ENCODE results near the gene NLRP8. TPM values are rescaled to one million over a fixed set of nuclear protein-coding genes. Genes with fewer than 3 reads are reported as not detected.
"Not testable (repeated sequence)": the region's sequence is repeated elsewhere in the genome, so short reads cannot be mapped to it uniquely, and the experiment has no call there.

The NLRP8 gene
- total and polyA plus RNA-seq, 2 donors (not counting 1 experiment from before 2014, with no cell fraction given) = not detected

GRCh38 chr19:56014765-56015164 lies 67.1 kb downstream of the NLRP8 start:
- peaks cover 0 to 19% (median 0%) of the 10 kb centered on the region in 3 donors for H3K9me3 ChIP-seq (ENCODE audit: control extremely low read depth in 1 of 3, control insufficient read depth in 2 of 3, insufficient read depth in 1 of 3, low read length in 2 of 3)
- no peaks in the 10 kb centered on the region for H3K27me3 ChIP-seq (replicated peaks in 1 of 4; ENCODE audit: control extremely low read depth in 1 of 4, control insufficient read depth in 3 of 4, insufficient read depth in 4 of 4, low read length in 3 of 4)
- H3K4me2 ChIP-seq (replicated peaks; ENCODE audit: low read depth, low read length, poor library complexity, severe bottlenecking) = no peak overlapping the region
- H3K4me1 Mint-ChIP-seq = no peaks in the 10 kb centered on the region
- intact Hi-C loops (cut with micrococcal nuclease) = no loop called here
- no peak for DNase-seq
- no peak overlapping the region for H3K4me3 ChIP-seq (ENCODE audit: control extremely low read depth in 1 of 5, extremely low read depth in 1 of 5, insufficient read depth in 1 of 5, low read depth in 2 of 5, low read length in 4 of 5)
- H3K27me3 Mint-ChIP-seq = peaks cover 7% of the 10 kb centered on the region
- 60% methylated on average over 1 of the region's 1 CpG for WGBS (ENCODE audit: insufficient coverage)
- ChIA-PET CTCF (no interaction called here), POLR2A (no interaction called here)
- H3K4me3 Mint-ChIP-seq = no peak overlapping the region
- H3K9me3 Mint-ChIP-seq (ENCODE audit: insufficient read depth) = peaks cover 4% of the 10 kb centered on the region
- H3K36me3 ChIP-seq (replicated peaks in 1 of 2; ENCODE audit: control extremely low read depth in 1 of 2, control insufficient read depth in 1 of 2, extremely low read depth in 1 of 2, insufficient read depth in 2 of 2, low read length in 1 of 2) = no peaks in the 10 kb centered on the region
- no peak overlapping the region for H3K9ac ChIP-seq (ENCODE audit: low read length)
- H3K4me1 ChIP-seq (ENCODE audit: control insufficient read depth in 2 of 2, insufficient read depth in 2 of 2, low read length in 2 of 2) = no peaks in the 10 kb centered on the region
- no peak for ATAC-seq (ENCODE audit: low read depth)
- H3K27ac Mint-ChIP-seq = no peak overlapping the region
- no peak overlapping the region for H2AFZ ChIP-seq (ENCODE audit: insufficient read depth, low read depth, low read length, poor library complexity, severe bottlenecking)
- TF ChIP-seq, protein P1, sequence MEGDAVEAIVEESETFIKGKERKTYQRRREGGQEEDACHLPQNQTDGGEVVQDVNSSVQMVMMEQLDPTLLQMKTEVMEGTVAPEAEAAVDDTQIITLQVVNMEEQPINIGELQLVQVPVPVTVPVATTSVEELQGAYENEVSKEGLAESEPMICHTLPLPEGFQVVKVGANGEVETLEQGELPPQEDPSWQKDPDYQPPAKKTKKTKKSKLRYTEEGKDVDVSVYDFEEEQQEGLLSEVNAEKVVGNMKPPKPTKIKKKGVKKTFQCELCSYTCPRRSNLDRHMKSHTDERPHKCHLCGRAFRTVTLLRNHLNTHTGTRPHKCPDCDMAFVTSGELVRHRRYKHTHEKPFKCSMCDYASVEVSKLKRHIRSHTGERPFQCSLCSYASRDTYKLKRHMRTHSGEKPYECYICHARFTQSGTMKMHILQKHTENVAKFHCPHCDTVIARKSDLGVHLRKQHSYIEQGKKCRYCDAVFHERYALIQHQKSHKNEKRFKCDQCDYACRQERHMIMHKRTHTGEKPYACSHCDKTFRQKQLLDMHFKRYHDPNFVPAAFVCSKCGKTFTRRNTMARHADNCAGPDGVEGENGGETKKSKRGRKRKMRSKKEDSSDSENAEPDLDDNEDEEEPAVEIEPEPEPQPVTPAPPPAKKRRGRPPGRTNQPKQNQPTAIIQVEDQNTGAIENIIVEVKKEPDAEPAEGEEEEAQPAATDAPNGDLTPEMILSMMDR (IDR thresholded peaks at IDR 0.05) = no peak
- TF ChIP-seq EZH2 (IDR thresholded peaks at IDR 0.05; ENCODE audit: borderline replicate concordance, insufficient read depth, low read depth, low read length, poor library complexity, severe bottlenecking) = no peak
- H4K20me1 ChIP-seq (ENCODE audit: control insufficient read depth, insufficient read depth, low read length, poor library complexity, severe bottlenecking) = no peaks in the 10 kb centered on the region
- no peaks in the 10 kb centered on the region for H3K79me2 ChIP-seq (ENCODE audit: control insufficient read depth, insufficient read depth, low read length)
- no peak overlapping the region for H3K27ac ChIP-seq (ENCODE audit: low read length in 2 of 2)

GRCh38 chr19:56015756-56016155 lies 68.1 kb downstream of the NLRP8 start:
- Histone ChIP-seq H3K79me2 (ENCODE audit: control insufficient read depth, insufficient read depth, low read length) (no peaks in the 10 kb centered on the region), H3K27ac (ENCODE audit: low read length in 2 of 2) (no peak overlapping the region), H3K9ac (ENCODE audit: low read length) (no peak overlapping the region), H2AFZ (ENCODE audit: insufficient read depth, low read depth, low read length, poor library complexity, severe bottlenecking) (no peak overlapping the region), H3K27me3 (replicated peaks in 1 of 4; ENCODE audit: control extremely low read depth in 1 of 4, control insufficient read depth in 3 of 4, insufficient read depth in 4 of 4, low read length in 3 of 4) (no peaks in the 10 kb centered on the region), H3K4me3 (ENCODE audit: control extremely low read depth in 1 of 5, extremely low read depth in 1 of 5, insufficient read depth in 1 of 5, low read depth in 2 of 5, low read length in 4 of 5) (no peak overlapping the region), H3K36me3 (replicated peaks in 1 of 2; ENCODE audit: control extremely low read depth in 1 of 2, control insufficient read depth in 1 of 2, extremely low read depth in 1 of 2, insufficient read depth in 2 of 2, low read length in 1 of 2) (no peaks in the 10 kb centered on the region), H3K9me3 (ENCODE audit: control extremely low read depth in 1 of 3, control insufficient read depth in 2 of 3, insufficient read depth in 1 of 3, low read length in 2 of 3) (peaks cover 0 to 15% (median 0%) of the 10 kb centered on the region in 3 donors), H4K20me1 (ENCODE audit: control insufficient read depth, insufficient read depth, low read length, poor library complexity, severe bottlenecking) (no peaks in the 10 kb centered on the region), H3K4me1 (ENCODE audit: control insufficient read depth in 2 of 2, insufficient read depth in 2 of 2, low read length in 2 of 2) (no peaks in the 10 kb centered on the region), H3K4me2 (replicated peaks; ENCODE audit: low read depth, low read length, poor library complexity, severe bottlenecking) (no peak overlapping the region)
- H3K9me3 Mint-ChIP-seq (ENCODE audit: insufficient read depth) = peaks cover 4% of the 10 kb centered on the region
- no peak for ATAC-seq (ENCODE audit: low read depth)
- POLR2A ChIA-PET = no interaction called here
- WGBS (ENCODE audit: insufficient coverage) = no CpG with 5 or more reads among the region's 5 CpGs
- no peak overlapping the region for H3K4me3 Mint-ChIP-seq
- H3K4me1 Mint-ChIP-seq = no peaks in the 10 kb centered on the region
- TF ChIP-seq, protein P1 (IDR thresholded peaks at IDR 0.05) = no peak
- TF ChIP-seq EZH2 (IDR thresholded peaks at IDR 0.05; ENCODE audit: borderline replicate concordance, insufficient read depth, low read depth, low read length, poor library complexity, severe bottlenecking) = no peak
- CTCF ChIA-PET = no interaction called here
- H3K27ac Mint-ChIP-seq = no peak overlapping the region
- peaks cover 7% of the 10 kb centered on the region for H3K27me3 Mint-ChIP-seq
- intact Hi-C loops (cut with micrococcal nuclease) = no loop called here
- no peak for DNase-seq

DNA sequence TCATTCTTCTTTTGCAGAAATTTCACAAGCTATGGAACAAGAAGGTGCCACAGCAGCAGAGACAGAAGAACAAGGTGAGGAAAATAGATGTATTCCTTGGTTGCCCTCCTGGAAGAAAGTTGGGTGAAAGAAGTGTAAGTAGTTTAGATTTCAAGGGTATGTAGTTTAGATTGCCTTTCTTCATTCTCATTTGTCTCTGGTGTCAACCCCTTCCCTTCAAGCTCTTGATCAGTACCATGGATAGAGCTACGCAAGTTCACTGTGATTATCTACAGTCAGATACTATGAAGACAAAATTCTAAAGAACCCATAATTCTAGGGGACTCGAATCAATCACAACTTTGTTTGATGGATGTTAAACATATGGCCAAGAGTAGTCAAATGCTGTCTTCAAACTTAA lies 71.7 kb downstream of the NLRP8 start:
- H3K9me3 Mint-ChIP-seq (ENCODE audit: insufficient read depth); POLR2A ChIA-PET; CTCF ChIA-PET; H3K27me3 Mint-ChIP-seq; DNase-seq; H3K79me2 ChIP-seq (ENCODE audit: control insufficient read depth, insufficient read depth, low read length); intact Hi-C loops (cut with micrococcal nuclease); H3K4me1 Mint-ChIP-seq; H3K27me3 ChIP-seq (replicated peaks in 1 of 4; ENCODE audit: control extremely low read depth in 1 of 4, control insufficient read depth in 3 of 4, insufficient read depth in 4 of 4, low read length in 3 of 4); H3K27ac Mint-ChIP-seq; H3K4me1 ChIP-seq (ENCODE audit: control insufficient read depth in 2 of 2, insufficient read depth in 2 of 2, low read length in 2 of 2); ATAC-seq (ENCODE audit: low read depth); H3K9ac ChIP-seq (ENCODE audit: low read length); H3K4me3 Mint-ChIP-seq; H3K4me3 ChIP-seq (ENCODE audit: control extremely low read depth in 1 of 5, extremely low read depth in 1 of 5, insufficient read depth in 1 of 5, low read depth in 2 of 5, low read length in 4 of 5); H2AFZ ChIP-seq (ENCODE audit: insufficient read depth, low read depth, low read length, poor library complexity, severe bottlenecking); H3K27ac ChIP-seq (ENCODE audit: low read length in 2 of 2); H3K4me2 ChIP-seq (replicated peaks; ENCODE audit: low read depth, low read length, poor library complexity, severe bottlenecking); H4K20me1 ChIP-seq (ENCODE audit: control insufficient read depth, insufficient read depth, low read length, poor library complexity, severe bottlenecking); H3K36me3 ChIP-seq (replicated peaks in 1 of 2; ENCODE audit: control extremely low read depth in 1 of 2, control insufficient read depth in 1 of 2, extremely low read depth in 1 of 2, insufficient read depth in 2 of 2, low read length in 1 of 2): not testable (repeated sequence)
- WGBS (ENCODE audit: insufficient coverage) = no CpG with 5 or more reads among the region's 2 CpGs
- peaks cover 0 to 15% (median 0%) of the 10 kb centered on the region in 3 donors for H3K9me3 ChIP-seq (ENCODE audit: control extremely low read depth in 1 of 3, control insufficient read depth in 2 of 3, insufficient read depth in 1 of 3, low read length in 2 of 3)
